Endothelial cell of umbilical vein (primary cell): Measurements from ENCODE around the gene PLEKHA8.

Experiments used
- POLR2A ChIP-seq: IDR thresholded peaks from 2 replicates; pipeline ENCODE4 v1.6.1; 2012; ENCODE audit warnings: low read depth, mild to moderate bottlenecking, control low read depth, low read length
- TF ChIP-seq, protein P1 (sequence below), 2 donors: IDR thresholded peaks; 1 replicate in 1 of 2; 2 replicates in 1 of 2; pipeline ENCODE4 v1.5.1; 2011; ENCODE audit warnings: low read length in 2 of 2, mild to moderate bottlenecking in 2 of 2, moderate library complexity in 2 of 2, control low read depth in 1 of 2, inconsistent platforms in 1 of 2, low read depth in 1 of 2; ENCODE audit not compliant: insufficient read depth in 1 of 2; ENCODE audit errors: extremely low read depth in 1 of 2

GRCh38 chr7:30079880-30080279, 51.7 kb downstream of the PLEKHA8 start:
- no peak for TF ChIP-seq POLR2A
- TF ChIP-seq, protein P1, sequence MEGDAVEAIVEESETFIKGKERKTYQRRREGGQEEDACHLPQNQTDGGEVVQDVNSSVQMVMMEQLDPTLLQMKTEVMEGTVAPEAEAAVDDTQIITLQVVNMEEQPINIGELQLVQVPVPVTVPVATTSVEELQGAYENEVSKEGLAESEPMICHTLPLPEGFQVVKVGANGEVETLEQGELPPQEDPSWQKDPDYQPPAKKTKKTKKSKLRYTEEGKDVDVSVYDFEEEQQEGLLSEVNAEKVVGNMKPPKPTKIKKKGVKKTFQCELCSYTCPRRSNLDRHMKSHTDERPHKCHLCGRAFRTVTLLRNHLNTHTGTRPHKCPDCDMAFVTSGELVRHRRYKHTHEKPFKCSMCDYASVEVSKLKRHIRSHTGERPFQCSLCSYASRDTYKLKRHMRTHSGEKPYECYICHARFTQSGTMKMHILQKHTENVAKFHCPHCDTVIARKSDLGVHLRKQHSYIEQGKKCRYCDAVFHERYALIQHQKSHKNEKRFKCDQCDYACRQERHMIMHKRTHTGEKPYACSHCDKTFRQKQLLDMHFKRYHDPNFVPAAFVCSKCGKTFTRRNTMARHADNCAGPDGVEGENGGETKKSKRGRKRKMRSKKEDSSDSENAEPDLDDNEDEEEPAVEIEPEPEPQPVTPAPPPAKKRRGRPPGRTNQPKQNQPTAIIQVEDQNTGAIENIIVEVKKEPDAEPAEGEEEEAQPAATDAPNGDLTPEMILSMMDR (IDR thresholded peaks at IDR 0.05; ENCODE audit: extremely low read depth in 1 of 2, insufficient read depth in 1 of 2, low read depth in 1 of 2, low read length in 2 of 2) = no peak
